ENCODE results near the gene PLD5. TPM values are rescaled to one million over a fixed set of nuclear protein-coding genes. Genes with fewer than 3 reads are reported as not detected.
"Not testable (repeated sequence)": the region's sequence is repeated elsewhere in the genome, so short reads cannot be mapped to it uniquely, and the experiment has no call there.

PLD5 gene
- total RNA-seq, 1 experiment from 2014 or later: 1.8 TPM

DNA sequence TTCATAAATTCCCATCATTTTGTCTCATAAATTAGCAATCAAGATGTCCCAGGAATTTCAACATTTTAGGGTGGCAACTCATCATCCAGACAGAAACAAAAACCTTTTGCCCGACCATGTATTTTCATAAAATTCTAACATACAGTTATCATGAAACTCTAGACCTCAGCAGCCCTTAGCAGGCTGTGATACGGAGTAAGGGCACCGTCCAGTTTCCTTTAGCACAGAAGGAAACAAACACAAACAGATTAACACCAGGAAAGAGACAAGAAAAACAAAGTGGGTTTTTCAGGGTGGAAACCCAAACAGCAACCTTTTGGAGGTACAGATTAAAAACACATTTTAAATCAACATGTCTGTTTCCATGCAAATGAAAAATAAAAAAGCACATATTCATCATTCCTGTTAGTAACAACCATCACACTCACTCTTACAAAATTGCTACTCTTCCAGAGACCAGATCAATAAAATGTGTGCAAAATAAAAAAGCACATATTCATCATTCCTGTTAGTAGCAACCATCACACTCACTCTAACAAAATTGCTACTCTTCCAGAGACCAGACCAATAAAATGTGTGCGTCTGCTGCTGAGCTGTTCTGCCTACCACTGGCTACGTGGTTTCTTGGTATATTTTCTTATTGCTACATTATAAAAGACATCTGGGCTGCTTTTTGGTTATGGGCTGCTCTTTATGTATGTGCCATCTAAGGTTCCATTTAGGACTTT lies 241.6 kb downstream of the PLD5 start:
- H3K4me3 ChIP-seq (ENCODE audit: low read depth, low read length); intact Hi-C loops (cut with micrococcal nuclease; ENCODE audit: unreplicated experiment); CTCF ChIA-PET; H3K9me3 ChIP-seq; BruUV-seq (replicated peaks); H3K9me3 Mint-ChIP-seq (ENCODE audit: unreplicated experiment); H3K27ac Mint-ChIP-seq (ENCODE audit: unreplicated experiment); DNase-seq; H3K4me1 Mint-ChIP-seq (ENCODE audit: low read depth, unreplicated experiment); H3K27me3 Mint-ChIP-seq (ENCODE audit: insufficient read depth, unreplicated experiment); H3K4me3 Mint-ChIP-seq (ENCODE audit: unreplicated experiment); POLR2A ChIA-PET; H3K4me1 ChIP-seq; H3K27me3 ChIP-seq (replicated peaks; ENCODE audit: control insufficient read depth, insufficient read depth, low read length); H3K36me3 Mint-ChIP-seq (ENCODE audit: insufficient read depth, unreplicated experiment); H3K36me3 ChIP-seq (ENCODE audit: control insufficient read depth, insufficient read depth, low read length): not testable (repeated sequence)

DNA sequence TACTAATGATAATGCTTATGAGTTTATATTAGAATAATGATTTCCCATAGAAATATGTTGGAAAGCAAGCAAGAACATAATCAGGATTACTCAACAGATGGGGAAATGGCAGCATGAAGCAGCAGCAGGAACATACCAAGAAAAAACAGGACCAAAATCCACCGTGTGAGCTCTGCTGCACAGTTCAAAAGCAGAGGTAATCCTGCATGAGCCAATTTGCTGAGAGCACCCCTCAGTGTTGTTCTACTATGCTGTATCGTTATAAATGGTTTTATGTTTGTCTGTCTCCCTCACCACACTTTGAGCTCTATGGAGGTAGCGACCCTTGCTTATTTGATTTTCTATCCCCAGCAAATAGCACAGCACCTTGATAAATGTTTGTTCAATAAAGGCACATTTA lies 246.1 kb downstream of the PLD5 start:
- H3K36me3 Mint-ChIP-seq (ENCODE audit: insufficient read depth, unreplicated experiment); CTCF ChIA-PET; H3K9me3 ChIP-seq; H3K4me1 Mint-ChIP-seq (ENCODE audit: low read depth, unreplicated experiment); H3K9me3 Mint-ChIP-seq (ENCODE audit: unreplicated experiment); H3K27me3 ChIP-seq (replicated peaks; ENCODE audit: control insufficient read depth, insufficient read depth, low read length); H3K4me3 ChIP-seq (ENCODE audit: low read depth, low read length); H3K27me3 Mint-ChIP-seq (ENCODE audit: insufficient read depth, unreplicated experiment); H3K27ac Mint-ChIP-seq (ENCODE audit: unreplicated experiment); H3K36me3 ChIP-seq (ENCODE audit: control insufficient read depth, insufficient read depth, low read length); H3K4me1 ChIP-seq; intact Hi-C loops (cut with micrococcal nuclease; ENCODE audit: unreplicated experiment); BruUV-seq (replicated peaks); H3K4me3 Mint-ChIP-seq (ENCODE audit: unreplicated experiment); DNase-seq; POLR2A ChIA-PET: not testable (repeated sequence)

DNA sequence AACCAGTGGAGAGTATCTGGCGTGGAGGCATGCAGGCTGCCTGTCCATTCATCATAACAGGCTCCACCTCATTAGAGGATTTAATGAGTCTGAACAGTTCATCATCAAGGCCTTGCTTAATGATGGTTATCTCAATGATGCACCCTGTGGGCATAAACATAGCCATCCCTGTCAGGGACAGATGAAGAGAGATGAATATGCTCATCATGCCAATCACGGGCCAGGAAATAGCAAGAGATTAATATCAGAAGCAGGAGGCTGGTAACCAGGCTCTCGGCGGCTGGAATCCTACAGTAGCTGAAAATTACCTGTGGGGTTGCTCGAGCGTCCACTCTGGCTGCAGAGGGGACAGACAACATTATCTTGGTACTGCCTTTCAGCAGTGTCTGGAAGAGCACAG lies 247.7 kb downstream of the PLD5 start:
- H3K36me3 ChIP-seq (ENCODE audit: control insufficient read depth, insufficient read depth, low read length); H3K27me3 Mint-ChIP-seq (ENCODE audit: insufficient read depth, unreplicated experiment); CTCF ChIA-PET; H3K9me3 Mint-ChIP-seq (ENCODE audit: unreplicated experiment); H3K4me1 ChIP-seq; H3K27ac Mint-ChIP-seq (ENCODE audit: unreplicated experiment); H3K9me3 ChIP-seq; H3K4me3 ChIP-seq (ENCODE audit: low read depth, low read length); POLR2A ChIA-PET; H3K27me3 ChIP-seq (replicated peaks; ENCODE audit: control insufficient read depth, insufficient read depth, low read length); DNase-seq; intact Hi-C loops (cut with micrococcal nuclease; ENCODE audit: unreplicated experiment); H3K36me3 Mint-ChIP-seq (ENCODE audit: insufficient read depth, unreplicated experiment); H3K4me3 Mint-ChIP-seq (ENCODE audit: unreplicated experiment); BruUV-seq (replicated peaks); H3K4me1 Mint-ChIP-seq (ENCODE audit: low read depth, unreplicated experiment): not testable (repeated sequence)

DNA sequence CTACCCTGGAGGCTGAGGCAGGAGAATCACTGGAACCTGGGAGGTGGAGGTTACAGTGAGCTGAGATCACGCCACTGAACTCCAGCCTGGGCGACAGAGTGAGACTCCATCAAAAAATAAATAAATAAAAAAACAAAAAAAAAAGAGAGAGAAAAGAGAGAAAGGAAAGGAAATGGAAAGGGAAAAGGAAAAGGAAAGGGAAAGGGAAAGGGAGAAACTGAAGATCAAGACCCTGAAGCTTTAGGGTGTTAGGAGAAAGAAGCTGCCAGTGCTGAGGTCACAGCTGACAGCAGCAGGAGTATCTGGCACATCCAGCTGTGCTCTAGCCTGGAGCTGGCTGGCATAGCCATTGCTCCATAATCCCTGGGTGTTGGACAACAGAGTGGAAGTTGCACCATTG lies 257.5 kb downstream of the PLD5 start:
- H3K27ac Mint-ChIP-seq (ENCODE audit: unreplicated experiment); H3K9me3 ChIP-seq; H3K4me1 ChIP-seq; H3K9me3 Mint-ChIP-seq (ENCODE audit: unreplicated experiment); H3K4me3 Mint-ChIP-seq (ENCODE audit: unreplicated experiment); H3K27me3 Mint-ChIP-seq (ENCODE audit: insufficient read depth, unreplicated experiment); H3K27me3 ChIP-seq (replicated peaks; ENCODE audit: control insufficient read depth, insufficient read depth, low read length); H3K36me3 ChIP-seq (ENCODE audit: control insufficient read depth, insufficient read depth, low read length); H3K4me3 ChIP-seq (ENCODE audit: low read depth, low read length); H3K4me1 Mint-ChIP-seq (ENCODE audit: low read depth, unreplicated experiment); POLR2A ChIA-PET; H3K36me3 Mint-ChIP-seq (ENCODE audit: insufficient read depth, unreplicated experiment); intact Hi-C loops (cut with micrococcal nuclease; ENCODE audit: unreplicated experiment); DNase-seq; CTCF ChIA-PET; BruUV-seq (replicated peaks): not testable (repeated sequence)

DNA sequence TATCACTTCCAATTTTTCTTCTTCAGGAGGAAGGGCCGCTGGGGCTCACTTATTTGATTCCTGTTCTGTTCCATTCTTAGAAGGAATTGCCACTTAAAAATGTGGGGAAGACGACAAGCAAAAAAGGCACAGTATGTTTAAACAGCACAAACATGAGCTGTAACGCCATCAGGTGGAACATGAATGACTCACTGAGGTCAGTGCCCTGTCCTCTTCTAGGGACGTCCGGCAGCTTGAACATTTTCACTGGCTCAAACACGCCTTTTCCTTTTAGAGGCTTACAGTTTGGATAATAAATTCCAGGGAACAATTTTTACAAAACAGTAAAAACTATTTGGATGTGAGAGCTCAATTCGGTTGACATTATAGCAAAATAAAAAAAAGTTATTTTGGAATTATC lies 260.1 kb downstream of the PLD5 start:
- H3K27ac Mint-ChIP-seq (ENCODE audit: unreplicated experiment); H3K4me3 ChIP-seq (ENCODE audit: low read depth, low read length); H3K27me3 ChIP-seq (replicated peaks; ENCODE audit: control insufficient read depth, insufficient read depth, low read length); H3K4me3 Mint-ChIP-seq (ENCODE audit: unreplicated experiment); H3K36me3 Mint-ChIP-seq (ENCODE audit: insufficient read depth, unreplicated experiment); H3K27me3 Mint-ChIP-seq (ENCODE audit: insufficient read depth, unreplicated experiment); DNase-seq; H3K4me1 Mint-ChIP-seq (ENCODE audit: low read depth, unreplicated experiment); H3K36me3 ChIP-seq (ENCODE audit: control insufficient read depth, insufficient read depth, low read length); H3K4me1 ChIP-seq; H3K9me3 ChIP-seq; CTCF ChIA-PET; H3K9me3 Mint-ChIP-seq (ENCODE audit: unreplicated experiment); POLR2A ChIA-PET; intact Hi-C loops (cut with micrococcal nuclease; ENCODE audit: unreplicated experiment); BruUV-seq (replicated peaks): not testable (repeated sequence)
